Measurements from ENCODE around the gene KRT4. TPM values are rescaled to one million over a fixed set of nuclear protein-coding genes. Genes with fewer than 3 reads are reported as not detected.
A peak's percentile ranks its signal among the peaks of the same experiment; 100 is the strongest.

The KRT4 gene
- total and polyA plus RNA-seq, 2 donors from 2014 or later: 0.15 TPM; not detected in 1

DNA sequence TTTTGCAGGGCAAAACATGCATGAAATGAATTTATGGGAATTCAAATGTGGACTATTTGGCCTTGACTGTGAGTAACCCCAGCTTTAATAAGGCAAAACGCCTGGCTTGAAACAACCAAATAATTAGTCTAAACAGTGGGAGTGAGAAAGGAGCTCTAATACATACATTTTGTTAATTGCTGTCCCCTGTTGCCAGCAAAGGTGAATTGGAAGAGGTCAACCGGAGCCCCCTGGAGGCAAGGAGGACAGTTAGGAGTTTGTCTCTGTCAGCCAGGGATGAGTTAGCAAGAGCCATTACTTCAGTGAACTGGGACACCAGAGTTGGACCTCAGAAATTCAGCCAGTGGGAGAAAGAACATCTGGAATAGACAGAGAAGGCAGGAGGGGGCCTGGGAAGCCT, 54.2 kb downstream of the KRT4 start:
- Histone ChIP-seq H3K9me3 (ENCODE audit: control insufficient read depth in 2 of 3, insufficient read depth in 1 of 3, low read length in 3 of 3) (peaks cover 0 to 2% (median 0%) of the 10 kb centered on the region in 3 donors), H3K4me1 (ENCODE audit: control insufficient read depth in 2 of 3, insufficient read depth in 2 of 3, low read depth in 1 of 3, low read length in 3 of 3) (no peaks in the 10 kb centered on the region), H3K9ac (ENCODE audit: low read length in 3 of 3) (no peak overlapping the region), H3K4me3 (ENCODE audit: low read length in 3 of 3) (no peak overlapping the region), H3K27ac (ENCODE audit: low read depth in 2 of 2, low read length in 2 of 2) (no peak overlapping the region), H3K36me3 (ENCODE audit: control insufficient read depth in 2 of 3, insufficient read depth in 3 of 3, low read length in 3 of 3) (no peaks in the 10 kb centered on the region), H3K27me3 (ENCODE audit: control insufficient read depth, insufficient read depth, low read length) (no peaks in the 10 kb centered on the region)
- DNase-seq (peak in 1 of 5 donors; percentile 1), FAIRE-seq (no peak)
- TF ChIP-seq, protein P1, sequence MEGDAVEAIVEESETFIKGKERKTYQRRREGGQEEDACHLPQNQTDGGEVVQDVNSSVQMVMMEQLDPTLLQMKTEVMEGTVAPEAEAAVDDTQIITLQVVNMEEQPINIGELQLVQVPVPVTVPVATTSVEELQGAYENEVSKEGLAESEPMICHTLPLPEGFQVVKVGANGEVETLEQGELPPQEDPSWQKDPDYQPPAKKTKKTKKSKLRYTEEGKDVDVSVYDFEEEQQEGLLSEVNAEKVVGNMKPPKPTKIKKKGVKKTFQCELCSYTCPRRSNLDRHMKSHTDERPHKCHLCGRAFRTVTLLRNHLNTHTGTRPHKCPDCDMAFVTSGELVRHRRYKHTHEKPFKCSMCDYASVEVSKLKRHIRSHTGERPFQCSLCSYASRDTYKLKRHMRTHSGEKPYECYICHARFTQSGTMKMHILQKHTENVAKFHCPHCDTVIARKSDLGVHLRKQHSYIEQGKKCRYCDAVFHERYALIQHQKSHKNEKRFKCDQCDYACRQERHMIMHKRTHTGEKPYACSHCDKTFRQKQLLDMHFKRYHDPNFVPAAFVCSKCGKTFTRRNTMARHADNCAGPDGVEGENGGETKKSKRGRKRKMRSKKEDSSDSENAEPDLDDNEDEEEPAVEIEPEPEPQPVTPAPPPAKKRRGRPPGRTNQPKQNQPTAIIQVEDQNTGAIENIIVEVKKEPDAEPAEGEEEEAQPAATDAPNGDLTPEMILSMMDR (IDR thresholded peaks at IDR 0.05; ENCODE audit: borderline replicate concordance, extremely low read depth, insufficient read depth): no peak
- intact Hi-C loops (cut with DNase I): no loop called here

DNA sequence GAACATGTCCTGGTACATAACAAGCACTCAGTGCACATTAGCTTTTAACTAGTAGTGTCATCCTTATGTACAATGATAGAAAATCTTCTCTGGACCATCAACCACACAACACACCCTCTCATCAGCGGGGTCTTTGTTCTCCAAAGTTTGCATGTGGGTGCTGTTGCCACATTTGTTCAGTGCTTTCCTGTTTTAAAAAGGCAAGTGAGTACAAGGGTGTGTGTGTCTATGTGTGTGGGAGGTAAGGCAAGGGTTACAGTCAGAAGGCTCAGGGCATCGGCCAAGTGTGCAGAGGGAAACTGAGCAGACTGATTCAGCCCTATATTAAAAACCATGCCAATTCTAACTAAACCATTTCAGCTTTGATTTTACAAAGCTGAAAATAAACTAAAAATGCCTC, 54.7 kb downstream of the KRT4 start:
- FAIRE-seq (no peak), DNase-seq (no peak)
- no peak overlapping the region for H3K27ac ChIP-seq (ENCODE audit: low read depth in 2 of 2, low read length in 2 of 2)
- no peaks in the 10 kb centered on the region for H3K36me3 ChIP-seq (ENCODE audit: control insufficient read depth in 2 of 3, insufficient read depth in 3 of 3, low read length in 3 of 3)
- H3K4me3 ChIP-seq (ENCODE audit: low read length in 3 of 3): no peak overlapping the region
- peaks cover 0 to 2% (median 0%) of the 10 kb centered on the region in 3 donors for H3K9me3 ChIP-seq (ENCODE audit: control insufficient read depth in 2 of 3, insufficient read depth in 1 of 3, low read length in 3 of 3)
- intact Hi-C loops (cut with DNase I): no loop called here
- no peaks in the 10 kb centered on the region for H3K27me3 ChIP-seq (ENCODE audit: control insufficient read depth, insufficient read depth, low read length)
- no peaks in the 10 kb centered on the region for H3K4me1 ChIP-seq (ENCODE audit: control insufficient read depth in 2 of 3, insufficient read depth in 2 of 3, low read depth in 1 of 3, low read length in 3 of 3)
- no peak overlapping the region for H3K9ac ChIP-seq (ENCODE audit: low read length in 3 of 3)
- TF ChIP-seq, protein P1 (IDR thresholded peaks at IDR 0.05; ENCODE audit: borderline replicate concordance, extremely low read depth, insufficient read depth): no peak

DNA sequence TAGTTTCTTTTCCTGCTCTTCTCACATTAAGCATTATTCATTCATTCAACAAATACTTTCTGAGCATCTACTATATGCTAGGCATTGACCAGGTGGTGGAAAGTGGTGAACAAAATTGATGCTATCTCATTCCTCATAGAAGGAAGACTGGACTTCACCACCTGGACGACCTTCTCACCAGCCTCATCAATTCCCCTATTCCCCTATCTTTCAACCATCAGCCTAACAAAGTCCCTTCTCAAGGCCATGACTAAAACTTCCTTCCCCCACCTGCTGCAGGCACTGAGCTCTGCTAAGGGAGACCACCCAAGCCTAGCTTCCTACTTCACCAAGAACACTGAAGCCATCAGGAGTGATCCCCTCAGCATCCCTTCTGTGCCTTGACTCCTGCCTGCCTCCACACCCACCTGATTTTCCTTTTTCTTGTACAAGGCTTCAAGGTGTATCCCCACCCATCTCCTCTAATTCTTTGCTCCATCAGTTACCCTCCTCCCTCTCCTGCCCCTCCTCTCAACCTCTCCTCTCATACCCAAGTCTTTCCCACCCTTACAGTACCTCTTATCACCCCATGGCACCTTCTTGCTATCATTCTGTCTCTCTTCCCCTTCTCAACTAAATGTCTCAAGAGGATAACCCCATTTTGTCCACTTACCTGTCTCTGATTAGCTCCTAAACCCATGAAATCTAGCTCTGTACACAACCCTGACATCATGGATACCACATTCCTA, 56.3 kb downstream of the KRT4 start:
- FAIRE-seq: no peak
- Histone ChIP-seq H3K27me3 (ENCODE audit: control insufficient read depth, insufficient read depth, low read length) (no peaks in the 10 kb centered on the region), H3K9ac (ENCODE audit: low read length in 3 of 3) (no peak overlapping the region), H3K36me3 (ENCODE audit: control insufficient read depth in 2 of 3, insufficient read depth in 3 of 3, low read length in 3 of 3) (no peaks in the 10 kb centered on the region), H3K4me3 (ENCODE audit: low read length in 3 of 3) (no peak overlapping the region), H3K4me1 (ENCODE audit: control insufficient read depth in 2 of 3, insufficient read depth in 2 of 3, low read depth in 1 of 3, low read length in 3 of 3) (peaks cover 0 to 7% (median 0%) of the 10 kb centered on the region in 3 donors), H3K9me3 (ENCODE audit: control insufficient read depth in 2 of 3, insufficient read depth in 1 of 3, low read length in 3 of 3) (peaks cover 0 to 2% (median 0%) of the 10 kb centered on the region in 3 donors), H3K27ac (ENCODE audit: low read depth in 2 of 2, low read length in 2 of 2) (no peak overlapping the region)
- DNase-seq: no peak
- TF ChIP-seq, protein P1 (IDR thresholded peaks at IDR 0.05; ENCODE audit: borderline replicate concordance, extremely low read depth, insufficient read depth): no peak
- intact Hi-C loops (cut with DNase I): no loop called here

Other genes with a start within 250 kb of the KRT4 start
- gene KRT74, start 240.3 kb downstream of the KRT4 start, total RNA-seq: not detected
- gene KRT74, start 240.3 kb downstream of the KRT4 start, polyA plus RNA-seq (ENCODE audit: insufficient read depth, low read depth, low replicate concordance): not detected
- gene KRT72, start 212.7 kb downstream of the KRT4 start, total RNA-seq: not detected
- not detected for gene KRT72, start 212.7 kb downstream of the KRT4 start, polyA plus RNA-seq (ENCODE audit: insufficient read depth, low read depth, low replicate concordance)
- gene KRT73, start 195.6 kb downstream of the KRT4 start, total RNA-seq: not detected
- gene KRT73, start 195.6 kb downstream of the KRT4 start, polyA plus RNA-seq (ENCODE audit: insufficient read depth, low read depth, low replicate concordance): not detected
- not detected for gene KRT2, start 161.9 kb downstream of the KRT4 start, total RNA-seq
- not detected for gene KRT2, start 161.9 kb downstream of the KRT4 start, polyA plus RNA-seq (ENCODE audit: insufficient read depth, low read depth, low replicate concordance)
- not detected for gene KRT1, start 133.7 kb downstream of the KRT4 start, total RNA-seq
- gene KRT1, start 133.7 kb downstream of the KRT4 start, polyA plus RNA-seq (ENCODE audit: insufficient read depth, low read depth, low replicate concordance): not detected
- not detected for gene KRT77, start 110.6 kb downstream of the KRT4 start, total RNA-seq
- not detected for gene KRT77, start 110.6 kb downstream of the KRT4 start, polyA plus RNA-seq (ENCODE audit: insufficient read depth, low read depth, low replicate concordance)
- not detected for gene KRT76, start 36.8 kb downstream of the KRT4 start, total RNA-seq
- gene KRT76, start 36.8 kb downstream of the KRT4 start, polyA plus RNA-seq (ENCODE audit: insufficient read depth, low read depth, low replicate concordance): not detected
- not detected for gene KRT3, start 18.0 kb downstream of the KRT4 start, total RNA-seq
- not detected for gene KRT3, start 18.0 kb downstream of the KRT4 start, polyA plus RNA-seq (ENCODE audit: insufficient read depth, low read depth, low replicate concordance)
- not detected for gene KRT79, start 20.2 kb upstream of the KRT4 start, total RNA-seq
- gene KRT79, start 20.2 kb upstream of the KRT4 start, polyA plus RNA-seq (ENCODE audit: insufficient read depth, low read depth, low replicate concordance): not detected
- gene KRT78, start 34.9 kb upstream of the KRT4 start, total RNA-seq: not detected
- gene KRT78, start 34.9 kb upstream of the KRT4 start, polyA plus RNA-seq (ENCODE audit: insufficient read depth, low read depth, low replicate concordance): not detected
- gene KRT8, start 91.0 kb upstream of the KRT4 start, total RNA-seq: 546 TPM
- gene KRT8, start 91.0 kb upstream of the KRT4 start, polyA plus RNA-seq (ENCODE audit: insufficient read depth, low read depth, low replicate concordance): 333 TPM
- gene KRT18, start 135.0 kb upstream of the KRT4 start, total RNA-seq: 386 TPM
- 245 TPM for gene KRT18, start 135.0 kb upstream of the KRT4 start, polyA plus RNA-seq (ENCODE audit: insufficient read depth, low read depth, low replicate concordance)
- 417 TPM for gene EIF4B, start 192.3 kb upstream of the KRT4 start, total RNA-seq
- gene EIF4B, start 192.3 kb upstream of the KRT4 start, polyA plus RNA-seq (ENCODE audit: insufficient read depth, low read depth, low replicate concordance): 114 TPM
- gene TNS2, start 235.9 kb upstream of the KRT4 start, total RNA-seq: 179 TPM
- gene TNS2, start 235.9 kb upstream of the KRT4 start, polyA plus RNA-seq (ENCODE audit: insufficient read depth, low read depth, low replicate concordance): 90.1 TPM